NCI-H2227 treated with DMSO at 0.1 percent for 48 hours (cell line): ENCODE data around the gene FAM181A.
A peak's percentile ranks its signal among the peaks of the same experiment; 100 is the strongest.

ENCODE experiments used
- DNase-seq: peaks from one replicate; lab custom pipeline; 2025; lab: John Stamatoyannopoulos, UW

The FAM181A gene

DNA sequence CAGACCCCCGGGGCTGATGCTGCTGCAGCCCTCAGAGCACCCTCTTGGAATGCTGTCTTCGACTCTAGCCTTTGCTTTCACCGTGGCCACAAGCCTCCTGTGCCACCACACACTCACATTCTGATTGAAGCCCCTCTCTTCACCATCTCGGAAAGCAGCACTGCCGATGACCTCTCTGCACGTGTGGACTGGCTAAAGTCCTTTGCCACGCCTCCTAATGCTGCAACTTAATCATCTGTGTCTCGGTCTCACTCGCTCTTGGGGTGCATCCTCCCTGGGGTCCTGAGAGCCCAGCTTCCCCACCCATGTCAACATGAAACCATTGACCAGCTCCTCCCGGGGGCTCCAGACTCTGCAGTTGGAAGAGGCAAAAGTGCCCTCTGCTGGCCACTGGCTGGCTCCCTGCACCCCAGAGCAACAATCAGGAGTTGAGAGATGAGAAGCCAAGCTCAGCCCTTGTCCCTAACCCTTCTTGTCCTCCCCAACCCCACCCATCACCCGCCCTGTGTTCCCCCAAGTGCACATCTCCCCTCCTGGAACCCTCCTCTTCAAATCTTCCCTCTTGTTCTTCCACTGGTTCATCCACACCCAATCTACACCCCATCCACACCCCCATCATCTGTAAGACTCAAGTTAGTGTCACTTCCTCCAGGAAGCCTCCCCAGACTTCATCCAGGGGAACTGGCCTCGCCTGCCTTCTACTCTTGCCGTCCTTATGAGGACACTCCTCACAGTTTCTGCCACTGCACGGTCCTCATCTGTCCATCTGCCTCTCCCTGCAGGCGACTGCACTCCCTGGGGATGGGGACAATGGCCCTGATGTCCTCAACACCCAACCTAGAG, 23.6 kb upstream of the FAM181A start:
- no peak for DNase-seq

DNA sequence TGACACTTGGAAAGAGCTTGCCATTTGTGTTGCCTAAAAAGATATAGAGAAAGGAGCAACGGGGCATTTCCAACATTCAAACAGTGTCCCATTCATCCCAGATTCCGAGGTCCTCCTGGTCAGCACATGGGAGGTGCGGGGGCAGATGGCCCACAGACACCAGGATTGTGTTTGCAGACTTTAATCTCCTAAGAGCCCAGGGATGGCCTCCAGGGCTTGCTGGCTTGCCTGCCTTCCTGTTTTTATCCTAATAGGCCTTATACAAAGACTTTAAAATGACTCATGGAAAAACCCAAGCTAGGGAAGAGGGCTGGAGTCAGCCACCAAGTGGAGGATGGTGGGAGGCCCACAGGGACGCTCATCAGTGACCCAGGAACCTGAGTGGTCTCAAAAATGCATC, 21.5 kb upstream of the FAM181A start:
- no peak for DNase-seq

DNA sequence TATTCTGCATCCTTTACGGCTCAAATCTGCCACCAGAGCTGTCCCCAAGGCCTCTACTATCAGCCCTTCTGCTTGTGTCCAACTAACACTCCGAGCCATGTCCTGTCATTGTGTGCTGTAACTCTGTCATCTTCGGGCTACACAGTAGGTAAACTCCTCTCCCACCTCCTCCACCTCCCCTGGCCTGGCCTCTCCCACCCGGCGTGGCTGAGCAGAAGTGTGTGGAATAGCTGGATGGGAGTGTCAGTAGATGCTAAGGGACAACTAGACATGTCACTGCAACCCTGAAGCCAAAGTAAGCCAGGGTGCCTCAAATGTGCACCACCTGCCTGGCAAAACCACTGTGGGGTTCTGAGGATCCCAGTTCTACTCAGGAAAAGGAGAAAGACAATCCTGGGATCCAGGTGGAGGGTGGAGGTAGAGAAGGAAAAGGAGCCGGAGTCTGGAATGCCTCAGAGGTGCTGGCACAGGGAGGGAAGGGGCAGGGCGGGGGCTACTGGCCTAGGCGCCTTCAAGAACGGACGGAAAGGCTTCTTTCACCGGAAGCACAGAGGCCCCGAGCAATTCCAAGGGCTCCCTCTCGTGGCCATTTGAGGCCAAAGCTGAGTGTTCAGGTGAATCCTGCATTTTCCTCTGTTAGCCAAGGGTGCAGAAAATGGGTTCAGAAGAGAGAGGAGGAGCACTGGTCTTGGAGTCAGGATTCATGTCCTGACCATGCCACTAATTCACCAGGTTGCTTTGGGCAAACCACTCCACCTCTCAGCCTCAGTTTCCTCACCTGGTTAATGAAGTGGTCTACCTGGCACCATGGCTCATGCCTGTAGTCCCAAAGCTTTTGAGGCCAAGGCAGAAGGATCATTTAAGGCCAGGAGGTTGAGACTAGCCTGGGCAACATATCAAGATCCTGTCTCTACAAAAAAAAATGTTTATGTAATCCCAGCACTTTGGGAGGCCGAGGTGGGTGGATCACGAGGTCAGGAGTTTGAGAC, 20.5 kb upstream of the FAM181A start:
- DNase-seq, result peak; percentile 14

DNA sequence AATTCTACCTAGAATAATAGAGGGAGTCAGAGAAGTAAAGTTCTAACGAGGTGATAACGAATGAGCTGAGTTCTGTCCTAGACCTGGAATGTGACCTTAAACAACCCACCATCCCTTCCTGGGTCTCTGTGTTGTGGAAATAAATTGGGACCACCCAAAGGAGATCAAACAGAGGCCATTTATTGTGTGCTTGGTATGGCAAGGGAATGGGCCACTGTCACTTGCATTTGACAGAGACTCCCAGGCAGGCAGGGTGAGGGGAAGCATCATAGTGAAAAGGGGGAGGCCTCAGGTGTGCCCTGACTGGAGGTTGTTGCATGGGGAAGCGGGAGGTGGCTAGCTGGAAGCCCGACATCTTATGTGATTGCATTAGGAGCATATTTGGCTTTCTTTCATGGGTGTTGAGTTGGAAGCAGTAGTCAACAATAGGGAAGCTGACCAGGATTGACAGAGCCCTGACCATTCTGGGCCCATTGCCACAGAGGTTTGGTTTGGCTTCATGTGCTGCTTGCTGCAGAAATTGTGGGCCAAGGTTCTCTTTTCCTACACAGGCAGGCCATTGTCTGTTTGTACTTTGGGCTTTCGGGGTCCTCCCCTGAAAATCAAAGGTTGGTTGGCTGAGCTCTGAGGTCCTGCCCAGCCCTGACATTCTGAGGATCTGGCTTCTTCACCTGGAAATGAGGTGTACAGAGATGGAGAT, 17.6 kb upstream of the FAM181A start:
- no peak for DNase-seq

DNA sequence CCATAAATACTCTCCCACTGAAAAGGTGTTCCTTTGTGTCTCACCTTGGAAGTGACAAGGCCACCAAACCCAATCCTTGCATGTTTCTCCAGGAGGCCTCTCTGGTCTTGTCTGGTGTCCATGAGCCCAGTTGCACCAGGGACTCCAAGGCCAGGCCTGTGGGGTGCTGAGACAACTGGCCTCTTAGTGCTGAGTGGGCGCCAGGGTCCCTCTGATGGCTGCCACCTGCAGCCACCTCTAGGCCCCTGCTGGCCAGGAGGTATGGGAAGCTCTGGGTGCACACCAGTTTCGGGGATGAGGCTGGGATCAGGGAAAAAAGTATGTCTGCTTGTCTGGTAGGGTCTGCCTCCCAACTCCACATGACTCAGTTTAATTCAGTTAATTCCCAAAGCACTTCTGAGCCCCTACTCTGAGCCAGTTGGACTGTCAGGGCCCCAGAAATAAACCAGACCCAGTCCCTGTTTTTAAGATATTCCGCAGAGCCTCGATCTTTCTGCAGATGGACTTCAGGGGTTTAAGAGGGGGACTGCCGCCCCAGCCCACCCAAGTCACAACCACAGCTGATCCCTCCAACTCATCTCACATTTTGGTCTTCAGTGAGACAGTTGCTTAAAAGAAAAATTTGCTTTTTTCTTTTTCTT, 15.0 kb upstream of the FAM181A start:
- no peak for DNase-seq

DNA sequence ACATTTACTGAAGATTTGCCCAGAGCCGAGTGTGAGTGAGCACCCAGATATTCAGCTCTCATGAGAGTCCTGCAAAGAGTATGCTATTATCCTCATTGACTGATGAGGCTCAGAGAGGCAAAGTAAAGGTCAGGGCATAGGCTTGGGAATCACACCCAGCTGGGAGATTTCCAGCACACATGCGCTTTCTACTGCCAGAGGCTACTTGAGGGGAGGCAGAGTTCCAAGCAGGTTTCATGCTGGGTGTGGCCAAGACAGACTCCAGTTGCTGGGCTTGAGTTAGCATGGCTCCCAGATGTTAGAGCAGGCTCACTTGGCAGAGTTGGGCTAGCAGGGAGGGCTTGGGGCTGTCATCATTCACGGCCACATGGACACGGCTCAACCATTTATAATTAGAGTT, 14.4 kb upstream of the FAM181A start:
- DNase-seq, result no peak

DNA sequence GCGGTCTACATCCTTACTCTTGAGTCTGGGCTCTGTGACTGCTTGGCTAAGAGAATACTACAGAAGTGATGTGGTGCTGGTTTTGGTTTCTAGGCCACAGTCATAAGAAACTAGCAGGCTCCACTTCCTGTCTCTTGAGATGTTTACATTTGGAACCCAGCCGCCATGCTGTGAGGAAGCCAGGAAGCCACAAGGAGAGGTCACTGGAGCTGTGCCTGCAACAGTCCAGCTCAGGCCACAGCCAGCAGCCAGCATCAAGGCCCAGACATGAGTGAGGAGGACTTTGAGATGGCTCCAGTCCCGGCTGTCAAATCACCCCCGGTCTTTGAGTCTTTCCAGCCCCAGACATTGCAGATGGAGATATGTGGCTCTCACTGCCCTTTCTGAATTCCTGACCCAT, 12.9 kb upstream of the FAM181A start:
- DNase-seq, result no peak

DNA sequence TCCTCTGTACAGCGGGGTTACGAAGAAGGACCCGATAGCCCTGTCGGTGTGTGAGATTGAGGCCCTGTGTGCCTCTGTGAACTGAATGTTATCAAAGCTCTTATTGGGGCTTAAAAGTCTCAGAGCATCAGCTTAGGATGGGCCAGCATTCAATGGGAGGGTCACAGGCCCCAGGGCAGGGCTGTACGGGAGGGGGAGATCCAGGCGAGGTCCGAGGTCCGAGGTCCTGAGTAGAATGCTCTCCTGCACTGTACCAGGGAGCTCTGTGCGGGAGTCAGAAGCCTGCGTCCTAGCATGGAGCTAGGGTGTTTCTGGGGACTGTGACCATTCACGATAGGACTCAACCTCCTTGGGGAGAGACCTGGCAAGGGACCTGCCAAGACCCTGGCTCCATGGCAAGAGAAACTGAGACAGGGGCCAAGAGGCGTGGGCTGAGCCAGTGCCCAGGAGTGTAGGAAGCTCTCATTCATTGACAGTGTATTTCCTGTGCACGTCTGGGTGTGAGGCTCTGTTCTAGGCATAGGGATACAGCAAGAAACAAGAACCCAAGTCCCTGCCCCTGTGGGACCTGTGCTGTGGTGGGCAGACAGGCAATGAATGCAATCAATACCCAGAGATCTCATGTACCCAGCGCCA, 12.0 kb upstream of the FAM181A start:
- DNase-seq, result no peak

DNA sequence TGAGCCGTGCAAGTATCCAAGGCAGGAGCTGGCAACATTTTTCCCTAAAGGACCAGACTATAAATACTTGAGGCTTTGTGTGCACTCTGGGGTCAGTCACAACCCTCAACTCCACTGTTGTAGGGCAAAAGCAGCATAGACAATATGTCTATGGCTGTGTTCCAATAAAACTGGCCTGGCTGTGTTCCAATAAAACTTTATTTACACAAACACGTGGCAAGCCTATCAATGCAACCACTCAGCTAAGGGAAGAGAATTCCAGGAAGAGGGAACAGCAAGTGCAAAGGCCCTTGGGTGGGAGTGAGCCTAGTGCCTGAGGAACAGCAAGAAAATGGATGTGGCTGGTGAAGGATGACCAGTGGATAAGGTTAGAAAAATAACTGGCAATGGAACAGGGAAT, 11.3 kb upstream of the FAM181A start:
- DNase-seq, result no peak

DNA sequence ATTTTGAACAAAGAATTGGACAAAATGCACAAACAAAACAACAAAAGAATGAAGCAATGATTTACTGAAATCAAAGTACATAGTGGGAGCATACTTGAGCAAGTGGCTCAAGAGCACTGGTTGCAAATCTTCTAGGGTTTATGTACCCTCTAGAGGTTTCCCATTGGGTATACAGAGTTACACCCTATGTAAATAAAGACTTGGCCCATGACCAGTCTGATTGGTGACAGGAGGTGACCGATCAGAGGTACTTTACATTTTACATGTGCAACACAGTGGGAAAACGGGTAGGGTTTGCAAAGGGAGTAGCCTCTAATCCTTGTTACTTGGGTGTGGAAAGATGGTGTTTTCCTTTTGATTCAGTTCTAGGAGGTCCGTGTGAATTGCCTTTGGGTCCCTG, 10.6 kb upstream of the FAM181A start:
- no peak for DNase-seq

DNA sequence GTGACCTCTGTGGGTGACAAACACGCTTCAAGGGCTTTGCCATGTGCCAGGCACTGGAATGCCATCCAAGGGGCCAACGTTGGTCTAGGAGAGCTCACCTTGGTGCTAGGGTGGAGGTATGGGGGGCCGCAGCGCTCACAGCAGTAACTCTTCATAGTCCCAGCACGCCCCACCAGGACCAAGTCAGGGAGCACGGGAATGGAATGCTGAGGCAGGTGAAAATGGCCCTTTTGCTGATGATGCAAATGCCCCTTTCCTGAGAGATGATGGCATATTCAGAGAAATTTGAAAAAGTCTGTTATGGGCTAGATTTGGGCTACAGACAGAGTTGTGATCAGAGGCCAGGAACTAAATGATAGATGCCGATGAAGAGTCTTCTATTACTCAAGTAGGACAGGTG, 10.0 kb upstream of the FAM181A start:
- no peak for DNase-seq

DNA sequence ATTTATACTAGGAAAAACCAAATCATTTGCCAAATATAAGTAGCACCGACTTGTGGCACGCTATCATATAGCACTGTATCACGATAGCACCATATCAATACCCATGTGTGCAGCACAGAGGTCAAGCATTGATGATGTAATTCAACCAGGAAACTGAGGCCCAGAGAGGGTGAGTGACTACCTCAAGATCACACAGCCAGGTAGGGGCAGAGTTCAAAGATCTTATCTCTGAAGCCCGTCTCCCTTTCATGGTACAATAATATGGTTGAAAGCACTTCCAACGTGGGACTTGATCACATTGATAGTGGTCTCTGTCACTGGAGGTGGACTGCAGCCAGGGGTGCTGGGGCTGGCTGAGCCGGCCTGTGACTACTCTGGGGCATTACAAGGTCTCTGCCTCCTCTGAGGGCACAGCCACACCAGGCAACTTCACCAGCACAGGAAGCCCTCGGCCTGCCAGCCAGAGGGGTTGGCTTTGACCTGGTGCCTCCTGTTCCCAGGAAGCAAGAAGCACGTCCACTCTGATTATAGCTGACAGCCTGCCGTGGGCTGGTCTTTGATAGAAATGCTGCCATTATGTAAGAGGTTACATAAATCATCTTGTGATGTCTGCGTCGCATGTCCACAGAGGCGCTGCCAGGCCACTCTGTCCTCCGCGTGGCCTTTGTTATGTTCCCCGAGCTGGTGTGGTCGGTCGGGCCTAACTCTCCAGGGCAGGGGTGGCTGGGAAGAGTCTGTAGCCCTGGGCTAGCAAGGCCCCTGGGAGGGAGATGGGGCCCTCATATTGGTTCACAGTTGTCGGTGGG, 5.9 kb upstream of the FAM181A start:
- DNase-seq, result no peak

DNA sequence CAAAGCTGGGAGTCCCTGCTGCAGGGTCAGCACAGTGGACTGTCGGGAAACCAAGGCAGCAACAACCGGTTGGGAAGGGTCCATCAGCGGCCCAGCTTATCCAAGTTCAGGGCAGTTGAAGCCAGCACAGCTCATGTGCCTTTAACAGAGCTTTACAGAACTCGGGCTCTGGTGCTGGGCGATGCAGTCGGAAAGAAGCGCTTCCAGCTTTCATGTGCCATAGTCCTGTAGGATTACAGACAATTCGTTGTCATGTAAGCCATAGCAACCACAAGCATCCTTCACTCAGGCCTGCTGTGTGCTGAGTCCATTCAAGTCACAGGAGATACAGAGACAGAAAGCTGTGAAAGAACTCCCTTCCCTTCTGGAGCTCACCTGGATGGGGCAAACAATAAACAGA, 3.5 kb upstream of the FAM181A start:
- no peak for DNase-seq

DNA sequence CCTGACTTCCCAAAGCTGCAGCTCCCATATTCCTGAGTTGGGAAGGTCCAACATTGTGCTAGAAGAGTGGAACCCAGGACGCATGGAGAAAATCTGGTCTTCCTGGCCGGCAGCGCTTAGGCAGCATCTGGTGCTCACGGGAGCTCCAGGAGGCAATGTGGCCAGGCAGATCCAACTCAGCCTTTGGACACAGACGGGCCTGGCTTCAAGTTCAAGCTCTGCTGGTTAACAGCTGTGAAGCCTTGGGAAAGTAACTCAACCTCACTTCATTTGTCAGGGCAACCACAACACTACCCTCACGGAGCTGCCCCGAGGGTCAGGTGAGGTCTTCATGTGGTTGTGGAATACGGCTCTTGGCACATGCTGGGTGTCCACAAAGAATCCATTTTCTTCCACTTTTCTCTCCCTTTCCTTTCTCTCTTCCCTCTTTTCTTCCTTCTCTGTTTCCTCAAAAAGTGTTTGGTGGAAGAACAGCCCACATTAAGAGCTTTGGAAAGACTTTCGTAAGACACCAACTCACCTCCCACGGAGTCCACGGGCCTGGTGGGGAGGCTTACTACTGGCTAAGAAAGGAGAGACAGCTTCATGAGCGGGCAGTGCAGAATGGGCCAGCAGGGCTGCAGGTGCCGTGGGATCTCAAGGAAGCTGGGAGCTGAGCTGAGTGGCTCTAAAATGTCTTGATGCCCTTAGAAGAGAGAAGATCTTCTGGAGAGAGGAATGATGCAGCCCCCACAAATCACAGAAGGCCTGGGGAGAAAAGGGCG, 2.4 kb upstream of the FAM181A start:
- DNase-seq, result no peak

DNA sequence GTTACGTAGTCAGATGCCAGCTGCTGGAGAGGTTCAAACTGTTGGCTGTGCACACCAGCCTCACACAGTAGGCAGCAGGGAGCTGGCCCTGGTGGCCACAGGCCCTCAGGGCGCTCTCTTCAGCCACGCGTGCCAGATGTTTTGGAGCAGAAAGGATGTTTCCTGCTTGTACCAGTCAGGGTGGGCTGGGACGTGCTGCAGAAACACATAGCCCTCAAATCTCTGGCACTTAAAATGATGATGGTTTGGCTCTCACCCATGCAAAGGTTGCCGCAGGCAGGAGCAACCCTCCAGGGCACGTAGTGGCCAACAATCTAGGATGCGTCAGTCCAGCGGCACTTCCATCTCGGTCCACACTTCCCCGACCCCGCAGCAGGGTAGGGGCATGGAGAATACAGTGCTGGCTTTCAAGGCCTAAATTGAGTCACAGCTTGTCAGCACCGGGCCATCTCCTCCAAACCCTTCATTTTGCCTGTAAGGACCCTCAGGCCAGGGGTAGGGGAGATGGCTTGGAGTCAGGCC, 1.7 kb upstream of the FAM181A start:
- DNase-seq, result no peak

DNA sequence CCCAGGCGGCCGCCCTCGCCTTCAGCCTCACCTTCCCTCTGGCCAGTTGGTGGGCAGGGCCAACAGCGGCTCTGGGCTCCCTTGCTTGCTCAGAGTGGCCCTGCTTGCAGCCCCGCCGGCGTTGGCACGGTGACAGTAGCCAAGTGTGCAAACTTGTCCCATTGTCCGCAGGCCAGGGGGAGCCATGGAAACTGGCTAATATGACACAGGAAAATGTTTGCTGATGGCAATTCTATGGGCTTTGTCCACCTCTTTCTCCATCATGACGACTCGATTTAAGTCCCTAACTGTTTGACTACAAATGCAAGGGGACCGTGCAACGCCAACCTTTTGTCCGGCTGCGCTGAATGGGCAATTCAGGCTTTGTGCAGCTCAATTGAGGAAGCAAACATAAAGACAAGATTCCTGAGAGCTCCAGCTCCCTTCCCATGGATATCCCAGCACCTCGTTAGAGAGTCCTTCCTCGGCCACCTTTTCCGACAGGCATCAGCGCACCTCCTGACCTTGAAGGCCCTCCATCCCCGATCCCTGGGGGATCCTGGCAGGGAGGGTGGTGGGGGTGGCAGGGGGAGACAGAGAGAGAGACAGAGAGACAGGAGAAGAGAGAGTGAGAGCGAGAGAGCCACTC, 785 bp upstream of the FAM181A start:
- no peak for DNase-seq

DNA sequence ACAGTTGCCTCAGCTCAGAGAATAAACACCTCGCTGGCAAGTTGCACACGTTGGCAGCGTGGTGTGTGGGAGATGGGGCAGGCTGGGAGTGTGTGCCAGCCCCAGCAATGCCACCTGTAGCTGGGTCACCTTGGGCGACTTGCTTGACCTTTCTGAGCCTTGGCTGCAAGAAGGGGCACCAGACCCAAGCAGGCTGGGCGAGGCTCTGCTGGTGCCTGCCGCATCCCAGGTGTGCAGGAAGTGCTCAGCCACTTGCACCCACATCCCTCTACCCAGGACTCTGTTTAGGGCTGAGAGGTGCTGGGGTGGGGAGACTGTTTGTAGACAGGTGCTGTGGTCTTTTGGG, 629 bp downstream of the FAM181A start:
- no peak for DNase-seq

DNA sequence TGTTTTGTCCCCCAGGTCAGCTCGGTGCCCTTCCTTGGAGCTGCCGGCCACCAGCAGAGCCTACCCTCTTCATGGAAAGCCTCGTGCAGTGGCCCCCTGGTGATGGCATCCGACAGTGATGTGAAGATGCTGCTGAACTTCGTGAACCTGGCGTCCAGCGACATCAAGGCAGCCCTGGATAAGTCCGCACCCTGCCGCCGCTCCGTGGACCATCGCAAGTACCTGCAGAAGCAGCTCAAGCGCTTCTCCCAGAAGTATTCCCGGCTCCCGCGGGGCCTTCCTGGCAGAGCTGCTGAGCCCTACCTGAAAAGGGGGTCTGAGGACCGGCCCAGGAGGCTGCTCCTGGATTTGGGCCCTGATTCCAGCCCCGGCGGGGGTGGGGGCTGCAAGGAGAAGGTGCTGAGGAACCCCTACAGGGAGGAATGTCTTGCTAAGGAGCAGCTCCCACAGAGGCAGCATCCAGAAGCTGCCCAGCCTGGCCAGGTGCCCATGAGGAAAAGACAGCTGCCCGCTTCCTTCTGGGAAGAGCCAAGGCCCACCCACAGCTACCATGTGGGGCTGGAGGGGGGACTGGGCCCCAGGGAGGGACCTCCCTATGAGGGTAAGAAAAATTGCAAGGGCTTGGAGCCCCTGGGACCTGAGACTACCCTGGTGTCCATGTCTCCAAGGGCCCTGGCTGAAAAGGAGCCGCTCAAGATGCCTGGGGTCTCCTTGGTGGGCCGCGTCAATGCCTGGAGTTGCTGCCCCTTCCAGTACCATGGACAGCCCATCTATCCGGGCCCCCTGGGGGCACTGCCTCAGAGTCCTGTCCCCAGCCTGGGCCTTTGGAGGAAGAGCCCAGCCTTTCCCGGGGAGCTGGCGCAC, 1.3 kb downstream of the FAM181A start:
- no peak for DNase-seq
